ENCODE results near the gene MYLK2.

Gene MYLK2

GRCh38 chr20:31879143-31879987 lies 60.2 kb downstream of the MYLK2 start:
- DNase-seq = peak; percentile 52

GRCh38 chr20:31881945-31882344 lies 62.8 kb downstream of the MYLK2 start:
- DNase-seq = no peak

GRCh38 chr20:31883829-31884228 lies 64.7 kb downstream of the MYLK2 start:
- DNase-seq = no peak
